Neural cell (in vitro differentiated cells): ENCODE measurements around the gene ITGB2.

ENCODE experiments used
- EP300 ChIP-seq: fragments of 450-650 bp; conservative IDR thresholded peaks from 2 replicates; pipeline ENCODE4 v1.6.1; 2014; ENCODE audit warnings: antibody characterized with exemption, mild to moderate bottlenecking, moderate library complexity; ENCODE audit not compliant: poor library complexity, severe bottlenecking
- EZH2 ChIP-seq: fragments of 200-600, 300-800 bp; shearing (Covaris generic), sonication (generic); IDR thresholded peaks from 2 replicates; pipeline ENCODE4 v1.6.1; 2014; ENCODE audit warnings: antibody characterized with exemption, low read length, borderline replicate concordance, mild to moderate bottlenecking; ENCODE audit not compliant: insufficient read depth, poor library complexity, severe bottlenecking
- POLR2AphosphoS5 ChIP-seq: IDR thresholded peaks from 2 replicates; pipeline ENCODE4 v1.6.1; 2012
- RAD21 ChIP-seq: fragments of 450-650 bp; conservative IDR thresholded peaks from 2 replicates; pipeline ENCODE4 v1.6.1; 2014; ENCODE audit warnings: antibody characterized with exemption, mild to moderate bottlenecking, moderate library complexity
- SMC3 ChIP-seq: fragments of 450-650 bp; conservative IDR thresholded peaks from 2 replicates; pipeline ENCODE4 v1.6.1; 2014; ENCODE audit warnings: antibody characterized with exemption, mild to moderate bottlenecking, moderate library complexity; ENCODE audit not compliant: poor library complexity
- TF ChIP-seq, protein P1 (sequence below): fragments of 450-650 bp; IDR thresholded peaks from 2 replicates; pipeline ENCODE4 v1.5.1; 2014; ENCODE audit warnings: antibody characterized with exemption, mild to moderate bottlenecking, moderate library complexity; ENCODE audit not compliant: poor library complexity, severe bottlenecking

DNA sequence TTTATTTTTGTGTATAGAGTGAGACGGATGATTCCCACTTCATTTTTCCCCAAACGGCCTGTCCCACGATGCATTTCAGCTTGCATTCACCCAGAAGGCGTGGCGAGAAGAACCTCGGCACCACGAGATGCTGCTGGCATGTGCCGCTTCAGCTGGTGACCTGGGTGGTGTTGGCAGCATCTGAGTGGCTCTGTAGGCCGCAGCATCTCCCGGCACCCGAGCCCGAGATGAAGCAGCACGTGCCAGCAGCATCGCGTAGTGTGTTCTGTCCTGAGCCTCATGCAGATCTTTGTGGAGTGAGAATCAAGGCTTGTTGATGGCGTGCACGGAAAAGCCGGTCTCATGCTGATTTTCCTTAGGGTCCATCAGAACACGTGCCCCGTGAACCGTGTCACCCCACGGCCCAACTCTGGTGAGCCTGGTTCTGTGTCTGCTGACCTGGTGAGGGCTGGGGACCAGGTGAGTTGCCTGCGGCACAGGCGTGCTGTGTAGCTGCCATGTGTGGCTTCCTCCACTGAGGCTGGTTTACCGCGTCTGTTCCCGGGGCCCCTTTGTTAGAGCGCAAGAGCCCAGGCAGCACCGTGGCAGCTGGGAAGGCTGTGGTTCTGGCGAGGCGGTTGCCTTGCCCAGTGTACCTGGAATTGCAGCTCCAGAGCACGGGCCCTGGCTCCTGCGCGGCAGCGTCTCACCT is 35.8 kb upstream of the ITGB2 start:
- TF ChIP-seq SMC3, result no peak
- TF ChIP-seq, protein P1, sequence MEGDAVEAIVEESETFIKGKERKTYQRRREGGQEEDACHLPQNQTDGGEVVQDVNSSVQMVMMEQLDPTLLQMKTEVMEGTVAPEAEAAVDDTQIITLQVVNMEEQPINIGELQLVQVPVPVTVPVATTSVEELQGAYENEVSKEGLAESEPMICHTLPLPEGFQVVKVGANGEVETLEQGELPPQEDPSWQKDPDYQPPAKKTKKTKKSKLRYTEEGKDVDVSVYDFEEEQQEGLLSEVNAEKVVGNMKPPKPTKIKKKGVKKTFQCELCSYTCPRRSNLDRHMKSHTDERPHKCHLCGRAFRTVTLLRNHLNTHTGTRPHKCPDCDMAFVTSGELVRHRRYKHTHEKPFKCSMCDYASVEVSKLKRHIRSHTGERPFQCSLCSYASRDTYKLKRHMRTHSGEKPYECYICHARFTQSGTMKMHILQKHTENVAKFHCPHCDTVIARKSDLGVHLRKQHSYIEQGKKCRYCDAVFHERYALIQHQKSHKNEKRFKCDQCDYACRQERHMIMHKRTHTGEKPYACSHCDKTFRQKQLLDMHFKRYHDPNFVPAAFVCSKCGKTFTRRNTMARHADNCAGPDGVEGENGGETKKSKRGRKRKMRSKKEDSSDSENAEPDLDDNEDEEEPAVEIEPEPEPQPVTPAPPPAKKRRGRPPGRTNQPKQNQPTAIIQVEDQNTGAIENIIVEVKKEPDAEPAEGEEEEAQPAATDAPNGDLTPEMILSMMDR, result no peak
- TF ChIP-seq EZH2, result no peak
- TF ChIP-seq POLR2AphosphoS5, result no peak
- TF ChIP-seq RAD21, result no peak
- TF ChIP-seq EP300, result no peak
